K562 (cell line): ENCODE results near the gene SNAI1. TPM values are rescaled to one million over a fixed set of nuclear protein-coding genes. Genes with fewer than 3 reads are reported as not detected.
A peak's percentile ranks its signal among the peaks of the same experiment; 100 is the strongest.

Experiments used
- ATF1 ChIP-seq, 2 experiments: fragments of 450-650 bp in 1 of 2; IDR thresholded peaks; 2 replicates each; pipeline ENCODE4 v1.6.1; 2016; ENCODE audit warnings: missing compliant biosample characterization in 1 of 2, missing genetic modification characterization in 1 of 2
- C11orf30 ChIP-seq: fragments of 450-650 bp; IDR thresholded peaks from 2 replicates; pipeline ENCODE4 v1.6.1; 2016; ENCODE audit warnings: low read depth, mild to moderate bottlenecking
- CBFA2T3 ChIP-seq: fragments of 450-650 bp; IDR thresholded peaks from 2 replicates; pipeline ENCODE4 v1.6.1; 2017
- CBX3 ChIP-seq, 2 experiments: IDR thresholded peaks; 1 replicate in 1 of 2; 2 replicates in 1 of 2; pipeline ENCODE4 v1.6.1; 2012; ENCODE audit warnings: inconsistent platforms in 2 of 2, low read length in 2 of 2, borderline replicate concordance in 1 of 2, control low read depth in 1 of 2
- ETV1 ChIP-seq: fragments of 450-650 bp; conservative IDR thresholded peaks from 2 replicates; pipeline ENCODE4 v1.6.1; 2016; ENCODE audit warnings: missing genetic modification characterization, control low read depth, low read depth, missing compliant biosample characterization
- HDAC1 ChIP-seq, 2 experiments: fragments of 450-650 bp; IDR thresholded peaks; 2 replicates each; pipeline ENCODE4 v1.6.1; 2016 to 2017; ENCODE audit warnings: inconsistent platforms in 1 of 2, mild to moderate bottlenecking in 1 of 2, moderate library complexity in 1 of 2
- JUN ChIP-seq, 2 experiments: sonication (generic) in 1 of 2; formaldehyde crosslinking in 1 of 2; IDR thresholded peaks; 2 replicates each; pipeline versions ENCODE4 v1.6.1 to v1.8.0; 2012 to 2022; ENCODE audit warnings: borderline replicate concordance in 2 of 2, mild to moderate bottlenecking in 2 of 2, improper control_type of control experiment in 1 of 2, low read depth in 1 of 2, low read length in 1 of 2, missing genetic modification reagents in 1 of 2
- JUND ChIP-seq, 2 experiments: IDR thresholded peaks; 2 replicates in 1 of 2; 3 replicates in 1 of 2; pipeline ENCODE4 v1.6.1; 2011; ENCODE audit warnings: borderline replicate concordance in 2 of 2, low read depth in 2 of 2, low read length in 2 of 2, improper control_type of control experiment in 1 of 2, missing biosample characterization in 1 of 2, missing genetic modification characterization in 1 of 2, missing genetic modification reagents in 1 of 2
- KDM1A ChIP-seq, 2 experiments: fragments of 450-650 bp; IDR thresholded peaks; 2 replicates each; pipeline ENCODE4 v1.6.1; 2016; ENCODE audit warnings: mild to moderate bottlenecking in 2 of 2
- MAFF ChIP-seq: IDR thresholded peaks from 2 replicates; pipeline ENCODE4 v1.6.1; 2012; ENCODE audit warnings: low read length, improper control_type of control experiment
- MTA3 ChIP-seq: fragments of 450-650 bp; formaldehyde crosslinking; IDR thresholded peaks from 2 replicates; pipeline ENCODE4 v1.6.1; 2017; ENCODE audit warnings: mild to moderate bottlenecking, borderline replicate concordance
- NFE2 ChIP-seq: IDR thresholded peaks from 2 replicates; pipeline ENCODE4 v1.6.1; 2014; ENCODE audit warnings: antibody characterized with exemption, low read depth
- NFE2L1 ChIP-seq: fragments of 450-650 bp; IDR thresholded peaks from 2 replicates; pipeline ENCODE4 v1.6.1; 2016; ENCODE audit warnings: missing genetic modification characterization, low read depth, mild to moderate bottlenecking, missing compliant biosample characterization, moderate library complexity, borderline replicate concordance
- NRF1 ChIP-seq, 2 experiments: fragments of 450-650 bp; IDR thresholded peaks in 1 of 2; conservative IDR thresholded peaks in 1 of 2; 2 replicates each; pipeline ENCODE4 v1.6.1; 2014; ENCODE audit warnings: mild to moderate bottlenecking in 2 of 2
- UBTF ChIP-seq, 2 experiments: IDR thresholded peaks; 2 replicates each; pipeline ENCODE4 v1.6.1; 2012; ENCODE audit warnings: improper control_type of control experiment in 2 of 2, low read depth in 2 of 2, low read length in 2 of 2, borderline replicate concordance in 1 of 2
- ZNF316 ChIP-seq: fragments of 450-650 bp; IDR thresholded peaks from 2 replicates; pipeline ENCODE4 v1.6.1; 2016
- polyA plus RNA-seq, 8 experiments: library from polyadenylated mRNA; depleted of rRNA in 4 of 8; stranded (reverse) in 5 of 8; unstranded in 3 of 8; fragments of >200 nt; fragmentation: Nextera tagmentation in 2 of 8; fragmentation: Illumina TruSeq in 1 of 8; extraction: Ambion mirVana in 2 of 8; extraction: Trizol in 1 of 8; gene quantifications; 2 replicates each; pipeline versions ENCODE4 v1.2.1 to v1.2.3, GENCODE V29; 2011 to 2014; ENCODE audit warnings: inconsistent platforms in 1 of 8, missing spikeins in 1 of 8
- total RNA-seq, 7 experiments: library from RNA; depleted of rRNA in 6 of 7; stranded (reverse); fragments of >200 nt in 6 of 7; fragmentation: Illumina TruSeq in 2 of 7; extraction: Trizol in 2 of 7; gene quantifications; 2 replicates each; pipeline versions ENCODE4 v1.2.1 to v1.2.3, GENCODE V29; 2011 to 2021; ENCODE audit warnings: low replicate concordance in 1 of 7
- TF ChIP-seq, protein P1 (sequence below): fragments of 250-450 bp; sonication (Bioruptor Pico); IDR thresholded peaks from 2 replicates; pipeline ENCODE4 v1.4.0; 2020; ENCODE audit warnings: mild to moderate bottlenecking
- TF ChIP-seq, protein P2 (sequence below): fragments of 450-650 bp; IDR thresholded peaks from 2 replicates; pipeline ENCODE4 v1.6.1; 2017; ENCODE audit warnings: mild to moderate bottlenecking, moderate library complexity

SNAI1 gene
- total and polyA plus RNA-seq, 9 of the 15 experiments (the other 6 are each of a cell fraction or from before 2014, with no cell fraction given) = 0.32 to 11.6 (median 2.0) TPM

DNA sequence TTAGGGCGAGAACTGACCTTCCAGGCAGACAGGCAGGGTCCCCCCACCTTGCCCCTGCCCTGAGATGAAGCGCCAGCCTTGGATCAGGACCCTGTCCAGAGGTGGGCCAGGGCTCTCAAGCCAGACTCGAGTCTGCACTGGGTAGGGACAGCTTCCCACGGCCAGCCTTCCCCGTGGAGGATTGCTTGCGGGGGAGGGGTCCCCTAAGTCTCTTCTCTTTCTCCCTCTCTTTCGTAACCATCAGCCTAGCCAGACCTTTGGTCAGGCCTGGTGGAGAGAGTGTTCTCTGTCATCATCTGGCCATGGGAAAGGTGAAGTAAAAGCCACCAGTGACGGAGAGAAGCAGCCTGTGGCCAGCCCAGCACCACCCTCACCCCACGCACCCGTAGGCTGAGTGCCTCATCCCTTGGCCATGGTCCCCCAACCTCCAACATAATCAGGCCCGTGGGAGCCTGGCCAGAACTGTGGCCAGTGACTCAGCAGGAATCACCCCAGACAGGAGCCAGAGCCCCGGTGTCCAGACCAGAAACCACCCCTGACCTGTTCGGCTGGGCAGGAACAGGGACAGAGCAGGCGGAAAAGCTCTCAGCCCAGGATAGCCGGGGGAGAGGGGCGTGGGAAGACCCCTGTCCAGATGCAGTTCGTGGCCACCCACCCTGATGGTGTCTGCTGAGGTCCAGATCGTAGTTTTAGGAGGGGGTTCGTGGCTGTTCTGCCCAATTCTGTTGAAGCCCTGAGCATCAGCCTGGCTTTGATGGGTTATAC lies 47.1 kb downstream of the SNAI1 start (continued):
- TF ChIP-seq, protein P1, sequence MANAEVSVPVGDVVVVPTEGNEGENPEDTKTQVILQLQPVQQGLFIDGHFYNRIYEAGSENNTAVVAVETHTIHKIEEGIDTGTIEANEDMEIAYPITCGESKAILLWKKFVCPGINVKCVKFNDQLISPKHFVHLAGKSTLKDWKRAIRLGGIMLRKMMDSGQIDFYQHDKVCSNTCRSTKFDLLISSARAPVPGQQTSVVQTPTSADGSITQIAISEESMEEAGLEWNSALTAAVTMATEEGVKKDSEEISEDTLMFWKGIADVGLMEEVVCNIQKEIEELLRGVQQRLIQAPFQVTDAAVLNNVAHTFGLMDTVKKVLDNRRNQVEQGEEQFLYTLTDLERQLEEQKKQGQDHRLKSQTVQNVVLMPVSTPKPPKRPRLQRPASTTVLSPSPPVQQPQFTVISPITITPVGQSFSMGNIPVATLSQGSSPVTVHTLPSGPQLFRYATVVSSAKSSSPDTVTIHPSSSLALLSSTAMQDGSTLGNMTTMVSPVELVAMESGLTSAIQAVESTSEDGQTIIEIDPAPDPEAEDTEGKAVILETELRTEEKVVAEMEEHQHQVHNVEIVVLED (CRISPR knock-in tag) = no peak
- TF ChIP-seq ZNF316 (peak; percentile 96), MTA3 (0 out of 2 replicates have a peak, but pooled peaks have one; percentile 66), JUND (IDR thresholded peaks at IDR 0.05; ENCODE audit: borderline replicate concordance, low read depth, low read length) (peak; percentile 50; the same call in 1 of the 2 replicates), JUND (tag; IDR thresholded peaks at IDR 0.05; ENCODE audit: borderline replicate concordance, low read depth, low read length) (peak; percentile 5; the same call in 2 of the 3 replicates), NFE2L1 (tag) (peak; percentile 67; the same call in 1 of the 2 replicates), ATF1 (CRISPR knock-in tag; IDR thresholded peaks at IDR 0.05) (no peak), ATF1 (tag; IDR thresholded peaks at IDR 0.05) (peak; percentile 27; the same call in 1 of the 2 replicates), JUN (IDR thresholded peaks at IDR 0.05; ENCODE audit: borderline replicate concordance, low read depth, low read length) (peak; percentile 22; the same call in 1 of the 2 replicates), JUN (CRISPR knock-in tag; IDR thresholded peaks at IDR 0.05; ENCODE audit: borderline replicate concordance) (no peak), CBX3 (IDR thresholded peaks at IDR 0.05; ENCODE audit: borderline replicate concordance in 1 of 2, low read length in 2 of 2) (peak in 1 of 2 experiments; percentile 38; a peak in 1 of 3 replicates), KDM1A (IDR thresholded peaks at IDR 0.05) (peak in 1 of 2 experiments; percentile 46; a peak in 1 of 4 replicates), NFE2 (peak; percentile 98), ETV1 (no peak), C11orf30 (peak; percentile 95), UBTF (IDR thresholded peaks at IDR 0.05; ENCODE audit: borderline replicate concordance in 1 of 2, low read depth in 2 of 2, low read length in 2 of 2) (0 out of 4 replicates have a peak, but pooled peaks of 1 of the 2 experiments have one; percentile 54), HDAC1 (IDR thresholded peaks at IDR 0.05) (peak in 1 of 2 experiments; percentile 46; a peak in 1 of 4 replicates), CBFA2T3 (peak; percentile 49), NRF1 (conservative IDR thresholded peaks at IDR 0.05 in 1 of 2, IDR thresholded peaks at IDR 0.05 in 1 of 2) (peak; percentile 29 to 32; a peak in 2 of 4 replicates), MAFF (peak; percentile 76)
- TF ChIP-seq, protein P2, sequence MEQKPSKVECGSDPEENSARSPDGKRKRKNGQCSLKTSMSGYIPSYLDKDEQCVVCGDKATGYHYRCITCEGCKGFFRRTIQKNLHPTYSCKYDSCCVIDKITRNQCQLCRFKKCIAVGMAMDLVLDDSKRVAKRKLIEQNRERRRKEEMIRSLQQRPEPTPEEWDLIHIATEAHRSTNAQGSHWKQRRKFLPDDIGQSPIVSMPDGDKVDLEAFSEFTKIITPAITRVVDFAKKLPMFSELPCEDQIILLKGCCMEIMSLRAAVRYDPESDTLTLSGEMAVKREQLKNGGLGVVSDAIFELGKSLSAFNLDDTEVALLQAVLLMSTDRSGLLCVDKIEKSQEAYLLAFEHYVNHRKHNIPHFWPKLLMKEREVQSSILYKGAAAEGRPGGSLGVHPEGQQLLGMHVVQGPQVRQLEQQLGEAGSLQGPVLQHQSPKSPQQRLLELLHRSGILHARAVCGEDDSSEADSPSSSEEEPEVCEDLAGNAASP = no peak
